DND-41 (cell line): ENCODE results near the gene PML.

Experiments used
- ATAC-seq: fragments of 200-7000 bp; cut with Tn5 transposase; 3 replicates; pipeline ENCODE4 v1.9.1; 2021; ENCODE audit warnings: low read depth; ENCODE audit not compliant: insufficient read depth
- DNase-seq: peaks from one replicate; pipeline ENCODE4 v3.0.0-alpha.2; 2020
- H2AFZ ChIP-seq: 2 replicates; pipeline ENCODE4 v1.6.0; 2012; ENCODE audit warnings: low read depth, low read length
- H3K27ac ChIP-seq: 2 replicates; pipeline ENCODE4 v1.5.1; 2012; ENCODE audit warnings: low read length, inconsistent platforms
- H3K27me3 ChIP-seq: fragments of 200-600 bp; sonication (generic); 2 replicates; pipeline ENCODE4 v1.6.0; 2012; ENCODE audit warnings: low read length, mild to moderate bottlenecking, inconsistent platforms; ENCODE audit not compliant: insufficient read depth, poor library complexity
- H3K36me3 ChIP-seq: 2 replicates; pipeline ENCODE4 v1.5.1; 2012; ENCODE audit warnings: low read length, inconsistent platforms; ENCODE audit not compliant: insufficient read depth
- H3K4me1 ChIP-seq: 2 replicates; pipeline ENCODE4 v1.5.1; 2012; ENCODE audit warnings: mild to moderate bottlenecking, low read length; ENCODE audit not compliant: insufficient read depth
- H3K4me2 ChIP-seq: 2 replicates; pipeline ENCODE4 v1.6.0; 2012; ENCODE audit warnings: mild to moderate bottlenecking, moderate library complexity, low read length, inconsistent platforms; ENCODE audit not compliant: insufficient read depth
- H3K4me3 ChIP-seq, 2 experiments: fragments of 200-600 bp in 1 of 2; shearing (Covaris generic) in 1 of 2; 2 replicates each; pipeline ENCODE4 v1.5.1; 2012 to 2016; ENCODE audit warnings: inconsistent platforms in 2 of 2, low read length in 2 of 2, mild to moderate bottlenecking in 2 of 2, low read depth in 1 of 2, moderate library complexity in 1 of 2
- H3K79me2 ChIP-seq: 2 replicates; pipeline ENCODE4 v1.6.0; 2012; ENCODE audit warnings: low read length, inconsistent platforms; ENCODE audit not compliant: insufficient read depth
- H3K9ac ChIP-seq: 2 replicates; pipeline ENCODE4 v1.6.0; 2012; ENCODE audit warnings: low read depth, mild to moderate bottlenecking, inconsistent platforms, low read length, moderate library complexity
- H3K9me3 ChIP-seq: 2 replicates; pipeline ENCODE4 v1.5.1; 2012; ENCODE audit warnings: low read length, moderate library complexity, mild to moderate bottlenecking, inconsistent platforms; ENCODE audit not compliant: insufficient read depth, severe bottlenecking
- H4K20me1 ChIP-seq: 2 replicates; pipeline ENCODE4 v1.6.0; 2012; ENCODE audit warnings: low read length; ENCODE audit not compliant: insufficient read depth
- CTCF ChIP-seq: IDR thresholded peaks from 2 replicates; pipeline ENCODE4 v1.5.1; 2012; ENCODE audit warnings: borderline replicate concordance, low read length, moderate library complexity, mild to moderate bottlenecking; ENCODE audit not compliant: poor library complexity, severe bottlenecking; ENCODE audit errors: extremely low read depth
- EZH2 ChIP-seq: IDR thresholded peaks from 3 replicates; pipeline ENCODE4 v1.6.1; 2012; ENCODE audit warnings: borderline replicate concordance, low read depth, mild to moderate bottlenecking, moderate library complexity, low read length, inconsistent platforms; ENCODE audit not compliant: severe bottlenecking

The PML gene

GRCh38 chr15:74041311-74041756 is 46.8 kb downstream of the PML start:
- Histone ChIP-seq H2AFZ (no peak overlapping the region), H3K9ac (no peak overlapping the region), H4K20me1 (peaks cover 2% of the 10 kb centered on the region; the same call in 1 of the 2 replicates), H3K4me3 (no peak overlapping the region), H3K27ac (no peak overlapping the region), H3K4me2 (no peak overlapping the region), H3K9me3 (no peaks in the 10 kb centered on the region), H3K36me3 (peaks cover 11% of the 10 kb centered on the region; the same call in 1 of the 2 replicates), H3K79me2 (no peaks in the 10 kb centered on the region), H3K4me1 (no peaks in the 10 kb centered on the region), H3K27me3 (no peaks in the 10 kb centered on the region)
- DNase-seq (no peak), ATAC-seq (no peak)
- no peak for TF ChIP-seq CTCF
- TF ChIP-seq EZH2 = no peak

- no peaks in the 10 kb centered on the region for H3K79me2 ChIP-seq
- ATAC-seq = no peak
- TF ChIP-seq CTCF = no peak
- TF ChIP-seq EZH2 = no peak
Measured at GRCh38 chr15:74041777-74042435, 47.4 kb downstream of the PML start.

GRCh38 chr15:74042603-74043424 is 48.3 kb downstream of the PML start:
- Histone ChIP-seq H3K36me3 (peaks cover 3% of the 10 kb centered on the region; the same call in 1 of the 2 replicates), H3K4me1 (peaks cover 2% of the 10 kb centered on the region), H4K20me1 (no peaks in the 10 kb centered on the region), H3K79me2 (no peaks in the 10 kb centered on the region), H3K4me2 (no peak overlapping the region), H3K9me3 (no peaks in the 10 kb centered on the region), H2AFZ (no peak overlapping the region), H3K27me3 (no peaks in the 10 kb centered on the region), H3K9ac (no peak overlapping the region), H3K4me3 (no peak overlapping the region), H3K27ac (no peak overlapping the region)
- DNase-seq (no peak), ATAC-seq (no peak)
- TF ChIP-seq EZH2 (no peak), CTCF (no peak)

More at GRCh38 chr15:74041777-74042435, 47.4 kb downstream of the PML start:
- Histone ChIP-seq H3K36me3 (peaks cover 9% of the 10 kb centered on the region; the same call in 1 of the 2 replicates), H3K9ac (no peak overlapping the region), H3K27ac (no peak overlapping the region), H3K9me3 (no peaks in the 10 kb centered on the region), H3K4me2 (no peak overlapping the region), H3K4me1 (no peaks in the 10 kb centered on the region), H4K20me1 (peaks cover 2% of the 10 kb centered on the region; the same call in 1 of the 2 replicates), H2AFZ (no peak overlapping the region), H3K27me3 (no peaks in the 10 kb centered on the region), H3K4me3 (no peak overlapping the region)
- no peak for DNase-seq
